Measurements from ENCODE around the gene EGFLAM. TPM values are rescaled to one million over a fixed set of nuclear protein-coding genes. Genes with fewer than 3 reads are reported as not detected.

The EGFLAM gene
- polyA plus RNA-seq, 1 donor from 2014 or later, result not detected

DNA sequence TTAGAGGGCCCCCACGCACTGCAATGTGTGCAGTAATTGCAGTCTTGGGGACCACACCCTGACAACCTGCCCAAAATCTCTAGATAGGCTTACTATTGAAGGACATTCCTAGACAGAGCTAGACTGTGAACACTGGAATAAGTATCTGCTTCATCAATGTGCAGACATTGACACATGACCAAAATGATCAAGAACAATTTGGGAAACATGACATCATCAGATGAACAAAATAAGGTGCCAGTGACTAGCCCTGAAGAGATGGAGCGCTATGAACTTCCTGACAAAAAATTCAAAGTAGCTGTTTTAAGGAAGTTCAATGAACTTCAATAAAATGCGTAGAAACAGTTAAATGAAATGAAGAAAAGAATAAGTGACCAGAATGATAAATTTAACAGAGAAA, 15.3 kb downstream of the EGFLAM start:
- Histone ChIP-seq H3F3A (ENCODE audit: insufficient read depth, low read length, poor library complexity, severe bottlenecking) (no peaks in the 10 kb centered on the region), H3K27ac (ENCODE audit: low read length) (no peak overlapping the region), H2AFZ (ENCODE audit: low read depth, low read length) (no peak overlapping the region), H4K20me1 (ENCODE audit: insufficient read depth) (no peaks in the 10 kb centered on the region), H3K4me2 (ENCODE audit: low read length) (no peak overlapping the region), H3K4me3 (ENCODE audit: low read length) (no peak overlapping the region), H3K36me3 (ENCODE audit: insufficient read depth, low read length) (no peaks in the 10 kb centered on the region), H3K79me2 (replicated peaks; ENCODE audit: insufficient read depth, low read length) (no peaks in the 10 kb centered on the region), H3K9me3 (ENCODE audit: low read length) (peaks cover 3% of the 10 kb centered on the region), H3K9ac (ENCODE audit: low read length) (no peak overlapping the region), H3K27me3 (ENCODE audit: insufficient read depth, low read depth, low read length) (no peaks in the 10 kb centered on the region), H3K9me2 (ENCODE audit: insufficient read depth, low read length) (no peaks in the 10 kb centered on the region)
- TF ChIP-seq TAF1 (IDR thresholded peaks at IDR 0.05; ENCODE audit: low read depth), result no peak
- no peak for TF ChIP-seq EP300 (conservative IDR thresholded peaks at IDR 0.05; ENCODE audit: poor library complexity, severe bottlenecking)
- TF ChIP-seq, protein P1, sequence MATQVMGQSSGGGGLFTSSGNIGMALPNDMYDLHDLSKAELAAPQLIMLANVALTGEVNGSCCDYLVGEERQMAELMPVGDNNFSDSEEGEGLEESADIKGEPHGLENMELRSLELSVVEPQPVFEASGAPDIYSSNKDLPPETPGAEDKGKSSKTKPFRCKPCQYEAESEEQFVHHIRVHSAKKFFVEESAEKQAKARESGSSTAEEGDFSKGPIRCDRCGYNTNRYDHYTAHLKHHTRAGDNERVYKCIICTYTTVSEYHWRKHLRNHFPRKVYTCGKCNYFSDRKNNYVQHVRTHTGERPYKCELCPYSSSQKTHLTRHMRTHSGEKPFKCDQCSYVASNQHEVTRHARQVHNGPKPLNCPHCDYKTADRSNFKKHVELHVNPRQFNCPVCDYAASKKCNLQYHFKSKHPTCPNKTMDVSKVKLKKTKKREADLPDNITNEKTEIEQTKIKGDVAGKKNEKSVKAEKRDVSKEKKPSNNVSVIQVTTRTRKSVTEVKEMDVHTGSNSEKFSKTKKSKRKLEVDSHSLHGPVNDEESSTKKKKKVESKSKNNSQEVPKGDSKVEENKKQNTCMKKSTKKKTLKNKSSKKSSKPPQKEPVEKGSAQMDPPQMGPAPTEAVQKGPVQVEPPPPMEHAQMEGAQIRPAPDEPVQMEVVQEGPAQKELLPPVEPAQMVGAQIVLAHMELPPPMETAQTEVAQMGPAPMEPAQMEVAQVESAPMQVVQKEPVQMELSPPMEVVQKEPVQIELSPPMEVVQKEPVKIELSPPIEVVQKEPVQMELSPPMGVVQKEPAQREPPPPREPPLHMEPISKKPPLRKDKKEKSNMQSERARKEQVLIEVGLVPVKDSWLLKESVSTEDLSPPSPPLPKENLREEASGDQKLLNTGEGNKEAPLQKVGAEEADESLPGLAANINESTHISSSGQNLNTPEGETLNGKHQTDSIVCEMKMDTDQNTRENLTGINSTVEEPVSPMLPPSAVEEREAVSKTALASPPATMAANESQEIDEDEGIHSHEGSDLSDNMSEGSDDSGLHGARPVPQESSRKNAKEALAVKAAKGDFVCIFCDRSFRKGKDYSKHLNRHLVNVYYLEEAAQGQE (IDR thresholded peaks at IDR 0.05; ENCODE audit: borderline replicate concordance), result no peak
- no peak for TF ChIP-seq EZH2 (IDR thresholded peaks at IDR 0.05; ENCODE audit: borderline replicate concordance, insufficient read depth, low read length, poor library complexity, severe bottlenecking)
- TF ChIP-seq SMC3 (conservative IDR thresholded peaks at IDR 0.05; ENCODE audit: poor library complexity), result no peak
- TF ChIP-seq MXI1 (conservative IDR thresholded peaks at IDR 0.05; ENCODE audit: poor library complexity, severe bottlenecking), result no peak
- TF ChIP-seq, protein P2, sequence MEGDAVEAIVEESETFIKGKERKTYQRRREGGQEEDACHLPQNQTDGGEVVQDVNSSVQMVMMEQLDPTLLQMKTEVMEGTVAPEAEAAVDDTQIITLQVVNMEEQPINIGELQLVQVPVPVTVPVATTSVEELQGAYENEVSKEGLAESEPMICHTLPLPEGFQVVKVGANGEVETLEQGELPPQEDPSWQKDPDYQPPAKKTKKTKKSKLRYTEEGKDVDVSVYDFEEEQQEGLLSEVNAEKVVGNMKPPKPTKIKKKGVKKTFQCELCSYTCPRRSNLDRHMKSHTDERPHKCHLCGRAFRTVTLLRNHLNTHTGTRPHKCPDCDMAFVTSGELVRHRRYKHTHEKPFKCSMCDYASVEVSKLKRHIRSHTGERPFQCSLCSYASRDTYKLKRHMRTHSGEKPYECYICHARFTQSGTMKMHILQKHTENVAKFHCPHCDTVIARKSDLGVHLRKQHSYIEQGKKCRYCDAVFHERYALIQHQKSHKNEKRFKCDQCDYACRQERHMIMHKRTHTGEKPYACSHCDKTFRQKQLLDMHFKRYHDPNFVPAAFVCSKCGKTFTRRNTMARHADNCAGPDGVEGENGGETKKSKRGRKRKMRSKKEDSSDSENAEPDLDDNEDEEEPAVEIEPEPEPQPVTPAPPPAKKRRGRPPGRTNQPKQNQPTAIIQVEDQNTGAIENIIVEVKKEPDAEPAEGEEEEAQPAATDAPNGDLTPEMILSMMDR (IDR thresholded peaks at IDR 0.05; ENCODE audit: poor library complexity, severe bottlenecking), result no peak
- TF ChIP-seq RAD21 (conservative IDR thresholded peaks at IDR 0.05), result no peak

DNA sequence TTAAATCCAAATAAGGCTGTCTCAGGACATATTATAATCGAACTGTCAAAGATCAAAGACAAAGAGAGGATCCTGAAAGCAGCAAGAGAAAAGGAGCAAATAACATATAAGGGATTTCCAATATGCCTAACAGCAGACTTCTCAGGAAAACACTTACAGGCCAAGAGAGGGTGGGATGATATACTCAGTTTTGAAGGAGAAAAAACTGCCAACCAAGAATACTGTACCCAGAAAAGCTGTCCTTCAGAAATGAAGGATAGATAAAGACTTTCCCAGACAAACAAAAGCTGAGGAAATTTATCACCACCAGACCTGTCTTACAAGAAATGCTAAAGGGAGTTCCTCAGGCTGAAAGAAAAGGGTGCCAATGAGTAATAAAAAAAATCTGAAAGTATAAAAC, 16.0 kb downstream of the EGFLAM start:
- no peak overlapping the region for H3K4me2 ChIP-seq (ENCODE audit: low read length)
- H3F3A ChIP-seq (ENCODE audit: insufficient read depth, low read length, poor library complexity, severe bottlenecking), result no peaks in the 10 kb centered on the region
- no peak overlapping the region for H3K27ac ChIP-seq (ENCODE audit: low read length)
- no peaks in the 10 kb centered on the region for H3K9me2 ChIP-seq (ENCODE audit: insufficient read depth, low read length)
- no peak overlapping the region for H3K4me3 ChIP-seq (ENCODE audit: low read length)
- H3K9ac ChIP-seq (ENCODE audit: low read length), result no peak overlapping the region
- H3K9me3 ChIP-seq (ENCODE audit: low read length), result peaks cover 3% of the 10 kb centered on the region
- H2AFZ ChIP-seq (ENCODE audit: low read depth, low read length), result no peak overlapping the region
- no peaks in the 10 kb centered on the region for H3K36me3 ChIP-seq (ENCODE audit: insufficient read depth, low read length)
- TF ChIP-seq, protein P1 (IDR thresholded peaks at IDR 0.05; ENCODE audit: borderline replicate concordance), result no peak
- TF ChIP-seq EP300 (conservative IDR thresholded peaks at IDR 0.05; ENCODE audit: poor library complexity, severe bottlenecking) (no peak), POLR2AphosphoS5 (IDR thresholded peaks at IDR 0.05) (no peak)
- no peaks in the 10 kb centered on the region for H4K20me1 ChIP-seq (ENCODE audit: insufficient read depth)
- no peaks in the 10 kb centered on the region for H3K27me3 ChIP-seq (ENCODE audit: insufficient read depth, low read depth, low read length)
- no peaks in the 10 kb centered on the region for H3K79me2 ChIP-seq (replicated peaks; ENCODE audit: insufficient read depth, low read length)

All from neural cell (in vitro differentiated cells).